ENCODE measurements around the gene CELA1. TPM values are rescaled to one million over a fixed set of nuclear protein-coding genes. Genes with fewer than 3 reads are reported as not detected.

The CELA1 gene
- total RNA-seq, 1 experiment from 2014 or later, result not detected

DNA sequence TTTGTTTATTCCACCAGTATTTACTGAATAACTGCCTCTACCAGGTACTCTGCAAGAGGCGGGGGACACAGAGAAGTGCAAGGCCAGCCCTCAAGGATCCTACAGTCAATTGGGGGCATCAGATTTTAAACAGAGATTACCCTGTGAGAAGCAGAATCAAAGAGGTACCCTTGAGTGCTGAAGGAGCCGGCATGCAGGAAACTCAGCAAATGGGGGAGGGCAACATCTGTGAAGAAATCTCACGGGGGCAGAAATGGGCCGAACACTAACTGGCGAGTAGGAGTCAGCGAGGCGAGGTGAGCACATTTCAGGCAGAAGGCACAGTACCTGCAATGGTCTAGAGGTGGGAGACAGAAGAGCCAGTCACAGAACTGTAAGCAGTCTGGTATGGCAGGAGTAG, 35.7 kb upstream of the CELA1 start:
- CTCF ChIA-PET, result no interaction called here
- H3K4me1 ChIP-seq (ENCODE audit: control insufficient read depth in 1 of 2, insufficient read depth in 2 of 2, low read length in 2 of 2), result no peaks in the 10 kb centered on the region
- no TSS peak for BruUV-seq (replicated peaks)
- H3K79me2 ChIP-seq (ENCODE audit: insufficient read depth, low read length), result no peaks in the 10 kb centered on the region
- no peak overlapping the region for H3K4me3 ChIP-seq (replicated peaks in 1 of 2; ENCODE audit: low read depth in 1 of 2, low read length in 2 of 2)
- POLR2A ChIA-PET, result no interaction called here
- H3K27ac ChIP-seq (ENCODE audit: low read depth, low read length), result no peak overlapping the region
- H3K27me3 ChIP-seq (ENCODE audit: insufficient read depth, low read length), result no peaks in the 10 kb centered on the region
- intact Hi-C loops (cut with micrococcal nuclease), result no loop called here
- RAD21 ChIA-PET (ENCODE audit: low non-redundant PET in 1 of 2, low total read pairs in 2 of 2, uncharacterized antibody in 2 of 2, unreplicated experiment in 2 of 2), result no interaction called here
- no peak for DNase-seq (ENCODE audit: low read depth, low spot score)
- no peaks in the 10 kb centered on the region for H3K9me2 ChIP-seq (ENCODE audit: insufficient read depth)
- H4K20me1 ChIP-seq (ENCODE audit: insufficient read depth), result no peaks in the 10 kb centered on the region
- H2AFZ ChIP-seq (ENCODE audit: low read depth, low read length, poor library complexity, severe bottlenecking), result no peak overlapping the region
- H3K4me2 ChIP-seq (ENCODE audit: low read length), result no peak overlapping the region
- no peaks in the 10 kb centered on the region for H3K9me3 ChIP-seq (ENCODE audit: control insufficient read depth in 1 of 2, insufficient read depth in 1 of 2, low read depth in 1 of 2, low read length in 2 of 2)
- no peak for ATAC-seq
- TF ChIP-seq FOSL1 (IDR thresholded peaks at IDR 0.05; ENCODE audit: low read depth) (no peak), EZH2phosphoT487 (IDR thresholded peaks at IDR 0.05; ENCODE audit: borderline replicate concordance) (no peak), RAD21 (IDR thresholded peaks at IDR 0.05; ENCODE audit: low read depth) (no peak), SIN3A (IDR thresholded peaks at IDR 0.05; ENCODE audit: low read depth) (no peak), POLR2A (IDR thresholded peaks at IDR 0.05; ENCODE audit: borderline replicate concordance, extremely low read depth, insufficient read depth, insufficient read length) (no peak), EZH2 (IDR thresholded peaks at IDR 0.05) (no peak), CEBPB (IDR thresholded peaks at IDR 0.05; ENCODE audit: low read depth) (no peak), EGR1 (IDR thresholded peaks at IDR 0.05; ENCODE audit: low read depth) (no peak)
- TF ChIP-seq, protein P1, sequence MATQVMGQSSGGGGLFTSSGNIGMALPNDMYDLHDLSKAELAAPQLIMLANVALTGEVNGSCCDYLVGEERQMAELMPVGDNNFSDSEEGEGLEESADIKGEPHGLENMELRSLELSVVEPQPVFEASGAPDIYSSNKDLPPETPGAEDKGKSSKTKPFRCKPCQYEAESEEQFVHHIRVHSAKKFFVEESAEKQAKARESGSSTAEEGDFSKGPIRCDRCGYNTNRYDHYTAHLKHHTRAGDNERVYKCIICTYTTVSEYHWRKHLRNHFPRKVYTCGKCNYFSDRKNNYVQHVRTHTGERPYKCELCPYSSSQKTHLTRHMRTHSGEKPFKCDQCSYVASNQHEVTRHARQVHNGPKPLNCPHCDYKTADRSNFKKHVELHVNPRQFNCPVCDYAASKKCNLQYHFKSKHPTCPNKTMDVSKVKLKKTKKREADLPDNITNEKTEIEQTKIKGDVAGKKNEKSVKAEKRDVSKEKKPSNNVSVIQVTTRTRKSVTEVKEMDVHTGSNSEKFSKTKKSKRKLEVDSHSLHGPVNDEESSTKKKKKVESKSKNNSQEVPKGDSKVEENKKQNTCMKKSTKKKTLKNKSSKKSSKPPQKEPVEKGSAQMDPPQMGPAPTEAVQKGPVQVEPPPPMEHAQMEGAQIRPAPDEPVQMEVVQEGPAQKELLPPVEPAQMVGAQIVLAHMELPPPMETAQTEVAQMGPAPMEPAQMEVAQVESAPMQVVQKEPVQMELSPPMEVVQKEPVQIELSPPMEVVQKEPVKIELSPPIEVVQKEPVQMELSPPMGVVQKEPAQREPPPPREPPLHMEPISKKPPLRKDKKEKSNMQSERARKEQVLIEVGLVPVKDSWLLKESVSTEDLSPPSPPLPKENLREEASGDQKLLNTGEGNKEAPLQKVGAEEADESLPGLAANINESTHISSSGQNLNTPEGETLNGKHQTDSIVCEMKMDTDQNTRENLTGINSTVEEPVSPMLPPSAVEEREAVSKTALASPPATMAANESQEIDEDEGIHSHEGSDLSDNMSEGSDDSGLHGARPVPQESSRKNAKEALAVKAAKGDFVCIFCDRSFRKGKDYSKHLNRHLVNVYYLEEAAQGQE (IDR thresholded peaks at IDR 0.05; ENCODE audit: low read depth), result no peak
- TF ChIP-seq, protein P2, sequence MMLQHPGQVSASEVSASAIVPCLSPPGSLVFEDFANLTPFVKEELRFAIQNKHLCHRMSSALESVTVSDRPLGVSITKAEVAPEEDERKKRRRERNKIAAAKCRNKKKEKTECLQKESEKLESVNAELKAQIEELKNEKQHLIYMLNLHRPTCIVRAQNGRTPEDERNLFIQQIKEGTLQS (IDR thresholded peaks at IDR 0.05), result no peak
- TF ChIP-seq, protein P3, sequence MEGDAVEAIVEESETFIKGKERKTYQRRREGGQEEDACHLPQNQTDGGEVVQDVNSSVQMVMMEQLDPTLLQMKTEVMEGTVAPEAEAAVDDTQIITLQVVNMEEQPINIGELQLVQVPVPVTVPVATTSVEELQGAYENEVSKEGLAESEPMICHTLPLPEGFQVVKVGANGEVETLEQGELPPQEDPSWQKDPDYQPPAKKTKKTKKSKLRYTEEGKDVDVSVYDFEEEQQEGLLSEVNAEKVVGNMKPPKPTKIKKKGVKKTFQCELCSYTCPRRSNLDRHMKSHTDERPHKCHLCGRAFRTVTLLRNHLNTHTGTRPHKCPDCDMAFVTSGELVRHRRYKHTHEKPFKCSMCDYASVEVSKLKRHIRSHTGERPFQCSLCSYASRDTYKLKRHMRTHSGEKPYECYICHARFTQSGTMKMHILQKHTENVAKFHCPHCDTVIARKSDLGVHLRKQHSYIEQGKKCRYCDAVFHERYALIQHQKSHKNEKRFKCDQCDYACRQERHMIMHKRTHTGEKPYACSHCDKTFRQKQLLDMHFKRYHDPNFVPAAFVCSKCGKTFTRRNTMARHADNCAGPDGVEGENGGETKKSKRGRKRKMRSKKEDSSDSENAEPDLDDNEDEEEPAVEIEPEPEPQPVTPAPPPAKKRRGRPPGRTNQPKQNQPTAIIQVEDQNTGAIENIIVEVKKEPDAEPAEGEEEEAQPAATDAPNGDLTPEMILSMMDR (IDR thresholded peaks at IDR 0.05 in 2 of 3, conservative IDR thresholded peaks at IDR 0.05 in 1 of 3; ENCODE audit: borderline replicate concordance in 1 of 3, insufficient read depth in 1 of 3, low read depth in 2 of 3, low read length in 2 of 3), result no peak
- H3K36me3 ChIP-seq (ENCODE audit: control insufficient read depth in 1 of 2, insufficient read depth in 2 of 2, low read length in 2 of 2), result peaks cover 2 to 7% of the 10 kb centered on the region in 2 experiments; a peak in 2 of 4 replicates
- H3K9ac ChIP-seq (ENCODE audit: low read length), result no peak overlapping the region
